Stimulated activated CD4-positive, alpha-beta T cell treated with anti-CD3 and anti-CD28 coated beads, Interleukin-4, amount 100 ng/mL, for 48 hours (primary cell): Measurements from ENCODE around the gene UQCR11.
"Not testable (repeated sequence)": the region's sequence is repeated elsewhere in the genome, so short reads cannot be mapped to it uniquely, and the experiment has no call there.

ENCODE experiments used
- DNase-seq, 2 donors: peaks; one replicate each; pipeline ENCODE4 v3.0.0-alpha.2; 2020; ENCODE audit warnings: low read depth in 2 of 2

The UQCR11 gene

DNA sequence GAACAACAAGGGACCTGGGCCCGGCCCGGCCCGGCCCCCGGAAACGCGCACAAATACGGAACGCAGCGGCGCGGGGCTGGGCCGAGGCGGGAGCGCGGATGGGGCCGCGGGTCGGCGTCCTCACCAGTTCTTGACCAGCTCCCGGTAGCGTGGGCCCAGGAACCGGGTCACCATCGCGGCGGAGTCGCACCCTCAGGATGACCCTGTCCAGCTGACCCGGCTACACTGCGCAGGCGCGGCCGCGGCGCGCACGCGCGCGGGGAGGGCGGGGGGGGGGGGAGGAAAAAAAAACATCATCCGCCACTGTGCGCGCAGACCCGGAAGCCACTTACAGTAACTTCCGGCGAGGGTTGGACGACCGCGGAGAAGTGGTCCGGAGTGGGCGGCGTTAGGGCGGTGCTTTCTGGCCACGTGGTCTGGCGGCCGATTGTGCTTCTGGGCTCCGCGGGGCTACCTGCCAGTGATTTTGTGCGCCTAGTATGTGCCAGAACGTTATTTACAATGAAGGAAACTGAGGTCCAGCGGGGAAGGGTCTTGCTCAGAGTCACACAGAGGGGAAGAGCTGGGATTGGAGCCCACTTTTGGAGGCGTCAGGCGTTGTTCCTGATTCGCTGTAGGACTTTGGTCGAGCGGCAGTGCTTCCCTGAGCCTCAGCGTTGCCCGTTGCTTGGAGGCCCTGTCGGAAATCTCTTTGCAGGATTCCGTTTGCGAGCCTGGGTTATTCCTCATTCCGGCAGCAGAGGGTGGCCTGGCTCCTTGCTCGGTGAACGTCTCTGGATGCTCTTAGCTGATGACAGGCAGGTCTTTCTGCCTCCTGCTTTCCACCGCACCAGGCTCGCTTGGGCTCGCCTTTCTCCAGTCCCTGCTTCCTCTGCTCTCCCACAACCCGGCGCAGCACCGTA is at the start of gene UQCR11:
Gene UQCR11, minus strand, starts transcription at position 227 of the 902 bp plus-strand sequence. Its CDS starts 53 bp downstream, at position 174.
- peak; percentile 89 to 94 for DNase-seq

DNA sequence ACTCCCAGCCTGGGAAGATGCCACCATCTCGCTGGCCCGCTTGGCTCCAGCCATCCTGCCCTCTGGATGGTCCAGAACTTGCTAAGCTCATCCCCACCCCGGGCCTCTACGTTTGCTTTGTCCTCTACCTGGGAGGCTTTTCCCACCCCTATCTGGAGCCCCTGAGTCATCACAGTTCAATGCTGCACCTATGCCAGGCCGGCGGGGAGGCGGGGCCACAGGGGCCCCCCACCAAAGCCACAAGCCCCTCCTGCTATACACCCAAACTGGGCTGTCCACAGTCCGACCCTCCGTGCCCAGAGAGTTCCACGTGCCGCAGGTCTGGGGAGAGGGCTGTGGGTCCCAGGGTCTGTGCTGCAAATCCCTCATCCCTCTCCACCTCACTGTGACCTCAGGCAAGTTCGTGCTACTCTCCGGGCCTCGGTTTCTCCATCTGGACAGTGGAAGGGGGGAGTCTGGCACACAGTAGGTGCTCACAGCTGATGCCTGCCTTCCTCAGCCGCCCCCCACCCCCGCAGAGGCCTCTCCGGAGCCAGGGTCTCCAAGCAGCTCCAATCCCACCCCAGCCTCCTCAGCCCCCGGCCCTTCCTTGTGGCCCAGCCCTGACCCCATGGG is 49.0 kb upstream of the UQCR11 start:
- DNase-seq, result no peak

DNA sequence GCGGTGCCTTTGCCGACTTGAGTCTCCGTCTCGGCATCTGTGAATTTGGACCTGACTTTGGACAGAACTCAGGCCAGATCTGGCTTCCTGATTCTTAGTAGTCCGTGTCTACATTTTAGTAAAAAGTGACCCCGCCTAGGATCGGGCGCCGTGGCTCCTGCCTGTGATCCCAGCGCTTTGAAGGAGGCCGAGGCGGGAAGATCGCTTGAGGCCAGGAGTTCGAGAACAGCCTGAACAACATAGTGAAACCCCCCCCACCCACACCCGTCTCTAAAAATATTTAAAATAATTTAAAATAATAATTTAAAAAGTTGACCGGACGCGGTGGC is 48.0 kb upstream of the UQCR11 start:
- no peak for DNase-seq

DNA sequence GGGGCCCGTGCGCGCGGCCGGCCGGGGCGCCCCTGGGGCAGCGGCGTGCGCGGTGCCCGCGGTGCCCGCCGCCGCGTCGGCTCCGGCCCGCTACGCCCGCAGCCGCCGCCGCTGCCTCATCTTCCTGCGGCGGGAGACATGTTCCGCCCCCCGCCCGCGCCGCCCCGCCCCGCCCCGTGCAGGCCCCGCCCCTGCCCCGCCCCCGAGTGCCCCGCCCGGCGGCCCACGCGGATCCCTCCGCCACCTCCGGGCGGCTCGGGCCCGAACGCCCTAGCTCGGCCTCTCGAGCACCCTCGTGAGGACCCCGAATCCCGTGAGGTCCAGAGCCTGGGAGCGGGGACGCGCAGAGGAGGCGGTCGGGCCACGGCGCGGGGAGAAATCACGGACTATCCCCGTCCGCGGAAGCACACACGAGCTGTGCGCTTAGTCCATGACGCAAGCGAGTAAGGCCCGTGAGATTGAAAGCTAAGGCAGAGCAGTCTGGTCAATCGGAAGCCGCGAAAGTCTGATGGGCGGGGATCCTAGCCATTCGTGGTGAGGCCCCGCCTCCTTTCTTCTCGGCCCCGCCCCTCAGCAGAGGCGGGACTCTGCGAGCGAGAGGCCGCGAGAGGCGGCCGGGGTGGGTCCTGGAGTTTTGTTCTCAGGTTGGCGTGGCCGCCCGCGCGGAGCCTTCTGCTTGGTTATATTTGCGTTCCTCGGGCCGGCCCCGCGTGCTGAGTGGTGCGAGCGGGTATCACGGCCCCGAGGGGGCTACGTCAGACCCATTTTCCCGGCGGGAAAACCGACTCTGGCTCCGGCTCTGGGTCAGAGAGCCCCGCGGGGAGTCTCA is 47.4 kb upstream of the UQCR11 start, which contains the start of gene TCF3:
Gene TCF3, minus strand, starts transcription at position 145 of the 829 bp plus-strand sequence. CDS start 2,367 bp downstream, outside the sequence.
- peak; percentile 97 to 98 for DNase-seq

DNA sequence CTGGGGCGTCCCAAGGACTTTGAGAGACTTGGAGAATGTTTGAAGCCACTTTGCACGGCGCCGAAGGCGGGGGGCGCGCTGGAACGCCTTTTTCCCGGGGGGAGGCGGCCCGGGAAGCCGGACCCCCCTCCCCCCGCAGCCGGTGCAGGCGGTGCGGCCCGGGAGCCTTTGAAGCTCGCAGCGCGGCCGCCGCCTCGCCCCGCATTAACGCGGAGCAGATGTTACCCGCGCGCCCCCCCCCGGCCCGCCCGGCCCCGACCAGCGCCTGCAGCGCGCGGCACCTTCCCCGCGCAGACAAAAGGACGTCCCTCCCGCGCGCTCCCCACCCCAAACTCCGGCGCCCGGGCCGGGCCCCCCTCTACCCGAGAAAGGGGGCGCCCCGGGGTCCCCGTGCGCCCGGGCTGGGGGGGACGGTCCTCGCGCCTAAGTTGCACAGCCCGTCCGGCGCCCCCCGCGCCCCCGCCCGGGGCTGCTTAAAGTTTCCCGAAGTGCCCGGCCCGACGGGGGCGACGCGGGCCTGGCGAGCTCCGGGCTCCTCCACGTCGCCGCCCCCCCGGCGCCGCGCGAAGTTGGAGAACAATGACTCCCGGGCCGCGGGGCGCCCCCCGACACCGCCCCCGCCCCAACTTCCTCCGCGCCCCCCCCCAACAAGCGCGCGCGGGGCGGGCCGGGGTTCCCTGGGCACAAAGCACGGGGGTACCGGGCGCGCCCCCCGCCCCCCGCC is 46.5 kb upstream of the UQCR11 start:
- DNase-seq, result peak; percentile 26 to 32

DNA sequence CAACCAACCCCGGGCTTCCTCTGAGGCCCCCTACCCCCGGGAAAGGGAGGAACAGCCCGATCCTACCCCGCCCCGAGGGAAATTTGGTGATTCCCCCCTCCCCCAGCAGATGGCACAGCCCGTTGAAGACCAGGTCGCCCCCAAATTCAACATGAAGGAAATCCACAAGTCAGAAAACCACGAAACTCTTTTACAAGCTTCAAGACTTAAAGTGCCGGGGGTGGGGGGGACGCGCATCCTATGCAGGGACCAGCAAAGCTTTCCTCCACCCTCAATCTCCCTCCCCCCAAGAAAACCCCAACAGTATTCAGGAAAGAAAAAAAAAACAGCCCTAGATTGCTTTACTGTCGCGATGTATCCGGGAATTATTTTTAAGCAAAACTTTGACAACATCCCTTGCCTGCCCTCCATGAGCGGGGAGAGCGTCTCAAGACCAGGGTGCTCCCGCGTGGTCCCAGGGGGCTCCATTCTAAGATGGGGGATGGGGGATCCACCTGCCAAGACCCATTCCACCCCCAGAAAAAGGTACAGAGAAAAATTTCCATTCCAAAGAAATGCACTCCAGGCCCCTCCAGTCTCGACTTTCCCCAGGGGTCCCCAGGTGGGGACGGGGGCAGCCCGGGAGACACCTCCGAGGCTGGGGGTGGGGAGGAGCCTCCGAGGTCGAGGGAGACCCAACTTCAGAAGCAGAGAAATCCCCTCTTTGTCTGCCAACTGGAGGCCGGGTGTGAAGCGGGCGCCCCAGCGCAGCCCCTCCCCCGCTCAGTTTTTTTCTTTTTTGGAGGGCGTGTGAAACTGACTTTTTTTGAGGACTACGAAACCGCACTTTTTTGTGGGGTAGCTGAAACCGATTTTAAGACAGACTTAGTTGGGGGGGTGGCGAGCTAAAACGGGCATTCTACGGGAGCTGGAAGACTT is 45.6 kb upstream of the UQCR11 start:
- DNase-seq, result peak; percentile 27 to 31

DNA sequence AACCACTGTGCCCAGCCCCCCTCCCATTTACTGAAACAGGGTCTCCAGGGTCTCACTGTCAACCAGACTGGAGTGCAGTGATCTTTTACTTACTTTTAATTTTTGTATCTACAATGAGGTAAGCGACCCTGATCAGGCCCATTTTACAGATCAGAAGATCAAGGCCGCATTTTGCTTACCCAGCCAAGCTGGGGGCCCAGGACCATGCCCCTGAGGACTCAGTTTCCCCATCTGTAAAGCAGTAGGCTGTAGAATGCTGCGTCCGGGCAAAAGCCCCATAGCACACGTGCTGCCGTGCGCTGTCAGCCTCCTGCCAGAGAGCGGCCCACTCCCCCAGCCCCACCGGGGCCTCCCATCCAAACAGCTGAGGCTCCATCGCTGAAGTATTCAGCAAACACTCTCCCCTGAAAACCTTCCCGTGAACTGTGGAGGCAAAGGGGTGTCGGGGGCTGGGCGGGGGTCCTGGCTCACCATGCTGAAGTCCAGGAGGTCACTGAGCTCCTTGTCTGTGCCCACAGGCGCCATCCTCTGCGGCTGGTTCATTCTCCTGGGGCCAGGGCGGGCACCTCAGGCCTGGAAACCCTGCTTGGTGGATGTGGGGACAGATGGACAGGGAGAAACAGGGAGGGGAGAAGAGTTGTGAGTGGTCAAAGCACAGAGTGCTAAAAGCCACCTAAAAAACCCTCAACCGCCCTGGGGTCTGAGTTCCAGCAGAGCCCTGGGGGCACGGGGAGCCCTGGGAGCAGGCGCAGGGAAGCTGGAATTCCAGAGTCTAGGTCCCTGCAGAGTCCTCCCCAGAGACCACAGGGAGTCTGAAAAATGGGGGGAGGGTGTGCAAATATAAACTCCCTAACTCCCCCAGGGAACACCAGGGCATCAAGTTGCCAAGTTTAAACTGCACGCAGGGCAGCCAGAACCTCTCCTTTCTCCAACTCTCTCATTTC is 44.7 kb upstream of the UQCR11 start:
- DNase-seq, result no peak

DNA sequence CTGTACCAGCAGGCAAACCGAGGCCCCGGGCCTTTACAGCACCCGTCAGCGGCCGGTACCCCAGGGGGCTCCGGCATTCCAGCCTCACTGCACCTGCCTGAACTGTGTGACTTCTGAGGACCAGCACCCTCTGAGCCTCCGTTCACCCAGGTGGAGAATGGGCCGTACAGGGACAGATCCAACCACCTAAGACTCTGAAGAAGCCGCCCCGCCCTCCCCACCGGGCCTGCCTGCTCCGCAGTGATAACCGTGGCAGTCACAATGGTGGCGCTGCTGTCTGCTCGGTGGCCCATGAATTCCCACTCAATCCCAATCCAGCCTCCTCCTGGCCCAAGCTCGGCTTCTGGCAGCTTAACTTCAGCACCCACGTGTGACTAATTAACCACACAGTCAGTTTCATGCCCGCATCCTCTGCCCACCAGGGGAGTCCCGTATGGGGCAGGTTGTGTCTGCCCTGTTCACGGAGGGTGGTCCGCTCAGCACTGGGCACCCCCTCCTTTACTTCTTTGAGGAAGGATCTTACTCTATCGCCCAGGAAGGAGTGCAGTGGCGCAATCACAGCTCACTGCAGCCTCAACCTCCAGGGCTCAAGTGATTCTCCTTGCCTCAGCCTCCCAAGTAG is 43.8 kb upstream of the UQCR11 start:
- no peak for DNase-seq

DNA sequence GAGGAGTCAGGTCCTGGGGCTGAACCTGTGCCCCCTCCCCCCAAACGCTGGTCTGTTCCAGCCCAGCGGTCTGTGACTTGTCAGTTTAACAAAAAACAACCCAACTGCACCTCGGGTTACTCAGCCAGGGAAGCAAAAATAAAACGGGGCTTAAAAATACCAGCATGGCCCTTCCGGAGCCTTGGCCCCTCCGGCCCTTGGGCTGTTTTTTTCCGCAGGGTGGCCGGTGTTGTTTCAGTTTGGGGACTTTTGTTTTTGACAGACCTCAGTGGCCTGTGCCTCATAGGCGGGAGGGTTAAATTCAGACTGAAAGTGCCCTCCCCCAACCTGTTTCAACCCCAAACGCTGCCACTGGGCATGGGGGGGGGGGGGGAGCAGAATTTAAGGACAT is 43.2 kb upstream of the UQCR11 start:
- no peak for DNase-seq

DNA sequence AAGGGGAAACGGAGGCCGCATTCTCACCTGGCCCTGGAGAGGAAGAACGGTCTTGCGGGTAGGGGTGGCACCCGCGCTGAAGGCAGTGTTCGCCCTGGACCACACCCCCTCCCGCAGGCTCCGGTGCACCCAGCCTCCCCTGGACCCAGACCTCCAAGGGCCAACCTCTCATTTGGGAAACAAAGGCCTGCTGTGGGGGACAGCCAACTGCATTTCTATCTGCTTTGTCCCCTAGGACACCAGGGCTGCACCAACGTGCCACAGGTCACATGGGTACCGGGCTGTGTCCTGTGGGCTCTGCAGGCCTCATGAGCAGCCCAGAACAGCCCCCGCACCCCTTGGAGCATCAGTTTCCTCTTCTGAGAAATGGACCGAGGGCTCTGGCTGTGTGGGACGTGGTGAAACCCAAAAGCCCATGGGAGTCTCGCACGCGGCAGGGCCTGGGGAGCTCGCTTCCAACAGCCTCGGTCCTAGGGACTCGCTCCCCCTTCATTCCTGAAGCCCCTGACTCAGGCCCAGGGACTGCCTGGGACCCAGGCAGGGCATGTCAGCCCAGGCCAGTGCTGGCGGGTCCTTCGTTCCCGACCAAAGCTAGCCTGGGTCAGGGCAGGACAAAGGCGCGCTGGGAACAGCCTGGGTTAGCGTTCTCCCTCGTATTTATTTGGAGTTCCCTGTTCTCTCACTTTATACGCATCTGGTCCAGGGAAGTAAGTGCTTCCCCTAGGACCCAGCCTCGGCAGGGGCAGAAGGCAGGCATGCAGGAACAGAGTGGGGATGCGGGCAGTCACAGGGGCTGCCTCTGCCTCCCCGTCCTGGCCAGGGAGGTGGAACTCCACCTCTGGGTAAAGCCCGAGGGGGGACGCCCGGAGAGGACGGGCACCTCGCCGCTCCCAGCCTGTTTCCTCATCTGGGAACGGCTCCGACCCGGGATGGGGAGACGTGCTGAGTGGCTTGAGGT is 42.5 kb upstream of the UQCR11 start:
- no peak for DNase-seq

DNA sequence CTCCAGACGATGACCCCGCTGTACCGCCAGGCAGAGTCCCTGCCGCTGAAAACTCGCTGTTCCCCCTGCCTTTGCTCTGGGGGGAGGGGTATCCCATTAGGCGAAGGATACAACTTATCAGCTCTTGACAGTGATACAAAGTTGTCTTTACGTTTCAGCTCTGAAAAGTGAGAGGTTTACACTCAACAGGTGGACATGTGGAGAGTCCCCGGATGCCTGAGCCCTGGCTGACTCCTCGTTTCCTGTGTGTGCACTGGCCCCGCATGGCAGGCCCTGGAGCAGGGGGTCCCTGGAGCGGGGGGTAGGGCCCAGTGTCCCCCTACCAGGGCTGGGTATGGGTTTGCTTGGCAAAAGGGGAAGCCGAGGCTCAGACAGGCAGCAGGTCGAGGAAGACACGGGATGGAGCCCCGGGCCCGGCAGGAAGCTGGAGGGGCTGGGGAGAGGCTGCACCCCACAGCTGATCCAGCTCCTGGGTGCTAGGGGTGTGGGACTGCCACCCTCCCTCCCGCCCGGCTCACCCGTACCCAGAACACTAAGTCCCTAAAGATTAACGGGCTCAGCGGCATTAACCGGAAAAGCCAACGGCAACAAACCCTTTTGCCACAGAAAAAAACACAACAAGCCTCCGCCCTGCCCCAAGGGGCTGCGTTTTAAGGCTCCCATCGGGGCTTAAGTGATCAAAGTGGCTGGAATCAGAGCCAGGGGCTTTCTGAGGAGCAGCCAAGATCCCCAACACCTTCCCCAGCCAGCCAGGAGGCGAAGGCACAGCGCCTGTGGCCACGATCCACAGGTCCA is 41.6 kb upstream of the UQCR11 start:
- no peak for DNase-seq

DNA sequence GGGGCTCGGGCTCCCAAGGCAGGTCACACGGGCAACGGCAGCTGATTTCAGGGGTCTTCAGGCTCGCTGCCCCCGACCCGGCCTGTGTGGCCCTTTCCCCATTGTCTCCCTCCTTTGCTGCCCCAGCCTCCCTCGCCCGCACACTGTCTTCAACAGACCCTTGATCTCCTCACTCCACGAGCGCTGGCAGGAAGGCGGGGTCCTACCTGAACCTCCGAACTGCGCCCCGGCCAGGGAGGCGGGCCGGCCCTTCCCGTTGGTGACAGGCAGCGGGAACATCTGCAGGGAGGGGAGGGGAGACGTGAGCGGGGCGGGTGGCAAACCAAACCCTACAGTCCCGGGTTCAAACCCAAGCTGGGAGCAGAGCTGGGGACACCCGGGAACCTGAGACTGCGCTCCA is 40.9 kb upstream of the UQCR11 start:
- no peak for DNase-seq

DNA sequence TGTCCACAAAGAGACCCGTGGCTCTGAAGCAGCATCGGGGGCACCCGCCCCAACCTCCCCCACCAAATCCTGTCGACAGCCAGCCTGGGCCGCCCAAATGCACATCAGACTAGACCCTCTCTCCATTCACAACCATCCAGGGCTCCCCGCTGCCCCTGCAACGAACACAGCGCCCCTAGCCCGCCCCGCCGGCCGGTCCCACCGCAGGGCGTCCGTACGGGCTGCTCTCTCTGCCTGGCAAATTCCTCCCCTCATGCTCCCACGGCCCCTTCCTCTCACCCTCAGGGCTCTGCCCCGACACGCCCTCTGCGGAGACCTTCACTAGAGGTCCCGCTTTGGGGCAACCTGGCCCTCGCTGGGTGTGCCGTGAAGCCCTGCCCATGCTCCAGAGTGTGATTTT is 40.0 kb upstream of the UQCR11 start:
- DNase-seq, result no peak

DNA sequence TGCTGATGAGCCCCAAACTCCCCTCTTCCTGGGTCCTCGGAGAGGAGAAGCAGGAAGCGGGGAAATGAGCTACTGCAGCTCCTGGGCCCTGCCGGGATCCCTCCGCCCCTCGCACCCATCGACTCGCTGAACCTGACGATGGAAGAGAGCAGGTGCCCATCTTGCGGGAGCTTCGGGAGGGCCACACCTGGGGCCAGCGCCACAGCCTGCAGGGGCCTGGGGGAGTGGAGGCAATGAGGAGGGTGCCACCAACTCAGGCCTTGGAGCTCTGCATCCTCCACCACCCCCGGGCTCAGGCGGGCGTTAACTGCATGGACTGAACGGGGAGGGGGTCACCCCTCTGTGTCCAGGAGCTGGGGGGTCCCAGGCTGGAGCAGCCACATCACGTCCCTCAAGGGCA is 38.8 kb upstream of the UQCR11 start:
- no peak for DNase-seq

DNA sequence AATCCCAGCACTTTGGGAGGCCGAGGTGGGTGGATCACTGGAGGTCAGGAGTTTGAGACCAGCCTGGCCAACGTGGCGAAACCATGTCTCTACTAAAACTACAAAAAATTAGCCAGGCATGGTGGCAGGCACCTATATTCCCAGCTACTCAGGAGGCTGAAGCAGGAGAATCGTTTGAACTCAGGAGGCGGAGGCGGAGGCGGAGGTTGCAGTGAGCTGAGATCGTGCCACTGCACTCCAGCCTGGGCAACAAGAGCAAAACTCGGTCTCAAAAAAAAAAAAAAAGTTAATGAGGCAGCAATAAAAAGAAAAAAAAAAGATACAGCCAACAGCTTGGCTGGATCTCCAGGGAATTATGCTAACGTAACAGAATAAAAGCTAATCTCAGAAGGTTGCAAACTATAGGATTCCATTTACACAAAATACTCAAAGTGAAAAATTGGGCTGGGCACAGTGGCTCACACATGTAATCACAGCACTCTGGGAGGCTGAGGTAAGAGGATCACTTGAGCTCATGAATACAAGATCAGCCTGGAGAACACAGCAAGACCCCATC is 35.7 kb upstream of the UQCR11 start:
- not testable (repeated sequence) for DNase-seq
